DND-41 (cell line): Measurements from ENCODE around the gene HSPBP1.

Experiments
- ATAC-seq: fragments of 200-7000 bp; cut with Tn5 transposase; 3 replicates; pipeline ENCODE4 v1.9.1; 2021; ENCODE audit warnings: low read depth; ENCODE audit not compliant: insufficient read depth
- DNase-seq: peaks from one replicate; pipeline ENCODE4 v3.0.0-alpha.2; 2020
- H2AFZ ChIP-seq: 2 replicates; pipeline ENCODE4 v1.6.0; 2012; ENCODE audit warnings: low read depth, low read length
- H3K27ac ChIP-seq: 2 replicates; pipeline ENCODE4 v1.5.1; 2012; ENCODE audit warnings: low read length, inconsistent platforms
- H3K27me3 ChIP-seq: fragments of 200-600 bp; sonication (generic); 2 replicates; pipeline ENCODE4 v1.6.0; 2012; ENCODE audit warnings: low read length, mild to moderate bottlenecking, inconsistent platforms; ENCODE audit not compliant: insufficient read depth, poor library complexity
- H3K36me3 ChIP-seq: 2 replicates; pipeline ENCODE4 v1.5.1; 2012; ENCODE audit warnings: low read length, inconsistent platforms; ENCODE audit not compliant: insufficient read depth
- H3K4me1 ChIP-seq: 2 replicates; pipeline ENCODE4 v1.5.1; 2012; ENCODE audit warnings: mild to moderate bottlenecking, low read length; ENCODE audit not compliant: insufficient read depth
- H3K4me2 ChIP-seq: 2 replicates; pipeline ENCODE4 v1.6.0; 2012; ENCODE audit warnings: mild to moderate bottlenecking, moderate library complexity, low read length, inconsistent platforms; ENCODE audit not compliant: insufficient read depth
- H3K4me3 ChIP-seq, 2 experiments: fragments of 200-600 bp in 1 of 2; shearing (Covaris generic) in 1 of 2; 2 replicates each; pipeline ENCODE4 v1.5.1; 2012 to 2016; ENCODE audit warnings: inconsistent platforms in 2 of 2, low read length in 2 of 2, mild to moderate bottlenecking in 2 of 2, low read depth in 1 of 2, moderate library complexity in 1 of 2
- H3K79me2 ChIP-seq: 2 replicates; pipeline ENCODE4 v1.6.0; 2012; ENCODE audit warnings: low read length, inconsistent platforms; ENCODE audit not compliant: insufficient read depth
- H3K9ac ChIP-seq: 2 replicates; pipeline ENCODE4 v1.6.0; 2012; ENCODE audit warnings: low read depth, mild to moderate bottlenecking, inconsistent platforms, low read length, moderate library complexity
- H3K9me3 ChIP-seq: 2 replicates; pipeline ENCODE4 v1.5.1; 2012; ENCODE audit warnings: low read length, moderate library complexity, mild to moderate bottlenecking, inconsistent platforms; ENCODE audit not compliant: insufficient read depth, severe bottlenecking
- H4K20me1 ChIP-seq: 2 replicates; pipeline ENCODE4 v1.6.0; 2012; ENCODE audit warnings: low read length; ENCODE audit not compliant: insufficient read depth
- EZH2 ChIP-seq: IDR thresholded peaks from 3 replicates; pipeline ENCODE4 v1.6.1; 2012; ENCODE audit warnings: borderline replicate concordance, low read depth, mild to moderate bottlenecking, moderate library complexity, low read length, inconsistent platforms; ENCODE audit not compliant: severe bottlenecking
- TF ChIP-seq, protein P1 (sequence below): IDR thresholded peaks from 2 replicates; pipeline ENCODE4 v1.5.1; 2012; ENCODE audit warnings: borderline replicate concordance, low read length, moderate library complexity, mild to moderate bottlenecking; ENCODE audit not compliant: poor library complexity, severe bottlenecking; ENCODE audit errors: extremely low read depth

The HSPBP1 gene

DNA sequence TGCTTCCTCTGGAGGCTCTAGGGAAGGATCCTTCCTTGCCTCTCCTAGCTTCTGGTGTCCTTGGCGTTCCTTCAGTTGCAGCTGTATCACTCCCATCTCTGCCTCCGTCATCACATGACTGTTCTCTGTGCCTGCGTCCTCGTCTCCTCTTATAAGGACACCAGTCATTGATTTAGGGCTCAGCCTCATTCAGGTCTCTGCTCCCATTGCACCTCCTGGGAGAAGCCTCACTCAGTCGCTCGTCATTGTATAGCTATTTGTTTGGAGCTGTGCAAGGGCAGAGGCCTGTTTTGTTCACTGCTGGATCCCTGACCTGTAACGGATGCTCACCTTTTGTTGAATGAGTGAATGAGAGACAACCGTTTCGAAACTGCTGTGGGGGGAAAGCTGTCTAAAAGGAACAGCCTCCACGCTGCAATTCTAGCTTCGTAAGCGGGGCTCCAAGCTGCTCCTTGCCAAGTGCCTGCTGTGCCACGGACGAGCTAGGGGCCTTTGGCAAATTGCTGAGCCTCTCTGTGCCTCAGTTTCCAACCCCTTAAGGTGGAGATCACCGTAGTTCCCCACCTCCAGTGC, 21.1 kb upstream of the HSPBP1 start:
- peak overlapping the region; percentile 92 for H3K4me2 ChIP-seq
- H3K36me3 ChIP-seq: peaks cover 17% of the 10 kb centered on the region
- peaks cover 26% of the 10 kb centered on the region for H3K4me1 ChIP-seq
- no peaks in the 10 kb centered on the region for H3K27me3 ChIP-seq
- H2AFZ ChIP-seq: peak overlapping the region; percentile 99
- peaks cover 14% of the 10 kb centered on the region for H3K79me2 ChIP-seq
- ATAC-seq: no peak
- peak overlapping the region; percentile 92 for H3K9ac ChIP-seq
- H4K20me1 ChIP-seq: no peaks in the 10 kb centered on the region
- 0 out of 4 replicates have a peak overlapping the region, but pooled peaks of 1 of the 2 experiments have one; percentile 93 for H3K4me3 ChIP-seq
- TF ChIP-seq, protein P1, sequence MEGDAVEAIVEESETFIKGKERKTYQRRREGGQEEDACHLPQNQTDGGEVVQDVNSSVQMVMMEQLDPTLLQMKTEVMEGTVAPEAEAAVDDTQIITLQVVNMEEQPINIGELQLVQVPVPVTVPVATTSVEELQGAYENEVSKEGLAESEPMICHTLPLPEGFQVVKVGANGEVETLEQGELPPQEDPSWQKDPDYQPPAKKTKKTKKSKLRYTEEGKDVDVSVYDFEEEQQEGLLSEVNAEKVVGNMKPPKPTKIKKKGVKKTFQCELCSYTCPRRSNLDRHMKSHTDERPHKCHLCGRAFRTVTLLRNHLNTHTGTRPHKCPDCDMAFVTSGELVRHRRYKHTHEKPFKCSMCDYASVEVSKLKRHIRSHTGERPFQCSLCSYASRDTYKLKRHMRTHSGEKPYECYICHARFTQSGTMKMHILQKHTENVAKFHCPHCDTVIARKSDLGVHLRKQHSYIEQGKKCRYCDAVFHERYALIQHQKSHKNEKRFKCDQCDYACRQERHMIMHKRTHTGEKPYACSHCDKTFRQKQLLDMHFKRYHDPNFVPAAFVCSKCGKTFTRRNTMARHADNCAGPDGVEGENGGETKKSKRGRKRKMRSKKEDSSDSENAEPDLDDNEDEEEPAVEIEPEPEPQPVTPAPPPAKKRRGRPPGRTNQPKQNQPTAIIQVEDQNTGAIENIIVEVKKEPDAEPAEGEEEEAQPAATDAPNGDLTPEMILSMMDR: no peak
- no peak for TF ChIP-seq EZH2
- H3K9me3 ChIP-seq: no peaks in the 10 kb centered on the region
- H3K27ac ChIP-seq: no peak overlapping the region; the same call in 1 of the 2 replicates
- DNase-seq: no peak

DNA sequence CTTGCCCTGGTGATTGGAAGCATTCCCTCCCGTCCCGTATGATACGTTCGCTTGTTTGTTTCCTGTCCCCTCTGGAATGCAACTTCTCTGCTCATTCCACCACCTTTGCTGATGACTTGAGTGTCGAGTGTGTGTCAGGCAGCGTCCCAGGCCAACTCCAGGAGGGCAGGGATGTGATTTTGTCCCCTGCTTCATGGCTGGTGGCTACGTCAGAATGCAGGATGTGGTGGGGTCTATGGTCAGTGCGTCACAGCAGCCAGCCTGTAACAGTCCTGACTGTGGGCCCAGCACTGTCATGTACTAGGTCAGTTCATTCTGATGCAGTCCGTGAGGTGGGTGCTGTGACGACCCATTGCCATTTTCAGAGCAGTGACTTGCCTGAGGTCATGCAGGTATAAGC, 20.1 kb upstream of the HSPBP1 start:
- Histone ChIP-seq H3K27me3 (no peaks in the 10 kb centered on the region), H3K36me3 (peaks cover 12% of the 10 kb centered on the region; the same call in 1 of the 2 replicates), H3K4me2 (no peak overlapping the region), H3K9me3 (no peaks in the 10 kb centered on the region), H3K4me1 (peaks cover 26% of the 10 kb centered on the region), H3K9ac (no peak overlapping the region), H3K4me3 (no peak overlapping the region), H3K27ac (no peak overlapping the region), H3K79me2 (peaks cover 14% of the 10 kb centered on the region), H2AFZ (no peak overlapping the region; the same call in 1 of the 2 replicates), H4K20me1 (no peaks in the 10 kb centered on the region)
- no peak for ATAC-seq
- no peak for DNase-seq
- TF ChIP-seq, protein P1: no peak
- TF ChIP-seq EZH2: no peak

DNA sequence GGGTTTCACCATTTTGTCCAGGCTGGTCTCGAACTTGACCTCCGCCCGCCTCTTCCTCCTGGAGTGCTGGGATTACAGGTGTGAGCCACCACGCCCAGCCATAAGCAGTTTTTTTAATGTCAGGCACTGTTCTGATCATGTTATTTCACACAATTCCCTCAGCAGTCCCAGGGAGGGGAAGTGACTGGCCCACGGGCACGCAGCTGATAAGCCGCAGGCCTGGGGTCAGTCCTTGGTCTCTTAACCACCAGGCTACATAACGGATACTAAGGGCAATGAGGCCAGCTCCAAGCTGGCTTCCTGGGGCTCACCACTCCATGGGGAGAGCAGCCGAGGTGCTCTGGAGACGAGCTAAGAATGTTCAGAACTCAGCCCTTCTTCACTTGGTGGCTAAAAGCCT, 17.4 kb upstream of the HSPBP1 start:
- TF ChIP-seq EZH2: no peak
- H3K4me1 ChIP-seq: peaks cover 12% of the 10 kb centered on the region
- no peaks in the 10 kb centered on the region for H4K20me1 ChIP-seq
- H3K9ac ChIP-seq: no peak overlapping the region
- H2AFZ ChIP-seq: no peak overlapping the region
- DNase-seq: no peak
- H3K4me2 ChIP-seq: no peak overlapping the region
- no peaks in the 10 kb centered on the region for H3K36me3 ChIP-seq
- H3K79me2 ChIP-seq: peaks cover 5% of the 10 kb centered on the region
- ATAC-seq: no peak
- H3K27me3 ChIP-seq: no peaks in the 10 kb centered on the region
- no peaks in the 10 kb centered on the region for H3K9me3 ChIP-seq
- no peak overlapping the region for H3K4me3 ChIP-seq
- H3K27ac ChIP-seq: no peak overlapping the region

DNA sequence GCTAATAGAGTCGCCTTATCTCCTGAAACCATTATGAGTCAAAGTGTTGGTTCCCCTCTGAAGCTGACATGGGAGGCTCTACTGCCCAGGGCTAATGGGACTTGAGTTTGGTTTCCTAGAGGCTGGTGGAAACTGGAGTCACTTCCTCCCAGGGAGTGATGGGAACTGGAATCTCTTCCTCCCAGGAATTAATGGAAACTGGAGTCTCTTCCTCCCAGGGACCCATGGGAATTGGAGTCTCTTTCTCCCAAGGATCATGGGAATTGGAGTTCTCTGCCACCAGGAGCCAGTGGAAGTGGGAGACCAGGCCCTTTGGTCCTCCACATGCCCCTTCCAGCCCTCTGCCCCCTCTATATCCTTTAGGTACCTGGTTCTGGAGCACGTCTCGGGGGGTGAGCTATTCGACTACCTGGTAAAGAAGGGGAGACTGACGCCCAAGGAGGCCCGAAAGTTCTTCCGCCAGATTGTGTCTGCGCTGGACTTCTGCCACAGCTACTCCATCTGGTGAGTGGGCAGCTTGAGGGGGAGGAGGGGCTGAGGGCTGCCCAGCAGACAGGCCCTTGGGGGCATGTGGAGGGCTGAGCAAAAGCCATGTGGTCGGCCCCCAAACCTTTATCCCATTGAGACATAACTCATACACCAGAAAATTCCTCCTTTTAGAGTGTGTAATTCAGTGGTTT, 9.3 kb upstream of the HSPBP1 start:
- Histone ChIP-seq H3K9me3 (no peaks in the 10 kb centered on the region), H3K79me2 (no peaks in the 10 kb centered on the region), H3K4me1 (no peaks in the 10 kb centered on the region), H3K36me3 (no peaks in the 10 kb centered on the region), H3K27ac (no peak overlapping the region), H2AFZ (no peak overlapping the region), H4K20me1 (no peaks in the 10 kb centered on the region), H3K27me3 (no peaks in the 10 kb centered on the region), H3K4me2 (no peak overlapping the region), H3K9ac (no peak overlapping the region), H3K4me3 (no peak overlapping the region)
- no peak for DNase-seq
- ATAC-seq: no peak
- TF ChIP-seq EZH2: no peak
- TF ChIP-seq, protein P1: no peak
